OCI-LY1 (cell line): Measurements from ENCODE around the gene ZFP36L2.

Source experiments
- EZH2 ChIP-seq: fragments of 200-600 bp; sonication (generic), shearing (Covaris generic); IDR thresholded peaks from 2 replicates; pipeline ENCODE4 v1.8.0; 2017; ENCODE audit warnings: borderline replicate concordance, mixed run types, mild to moderate bottlenecking, antibody characterized with exemption, low read length, moderate library complexity, mixed read lengths
- TF ChIP-seq, protein P1 (sequence below): fragments of 200-600 bp; sonication (generic), shearing (Covaris generic); IDR thresholded peaks from 2 replicates; pipeline ENCODE4 v1.5.1; 2017; ENCODE audit warnings: mild to moderate bottlenecking, antibody characterized with exemption, low read length, moderate library complexity, mixed read lengths

DNA sequence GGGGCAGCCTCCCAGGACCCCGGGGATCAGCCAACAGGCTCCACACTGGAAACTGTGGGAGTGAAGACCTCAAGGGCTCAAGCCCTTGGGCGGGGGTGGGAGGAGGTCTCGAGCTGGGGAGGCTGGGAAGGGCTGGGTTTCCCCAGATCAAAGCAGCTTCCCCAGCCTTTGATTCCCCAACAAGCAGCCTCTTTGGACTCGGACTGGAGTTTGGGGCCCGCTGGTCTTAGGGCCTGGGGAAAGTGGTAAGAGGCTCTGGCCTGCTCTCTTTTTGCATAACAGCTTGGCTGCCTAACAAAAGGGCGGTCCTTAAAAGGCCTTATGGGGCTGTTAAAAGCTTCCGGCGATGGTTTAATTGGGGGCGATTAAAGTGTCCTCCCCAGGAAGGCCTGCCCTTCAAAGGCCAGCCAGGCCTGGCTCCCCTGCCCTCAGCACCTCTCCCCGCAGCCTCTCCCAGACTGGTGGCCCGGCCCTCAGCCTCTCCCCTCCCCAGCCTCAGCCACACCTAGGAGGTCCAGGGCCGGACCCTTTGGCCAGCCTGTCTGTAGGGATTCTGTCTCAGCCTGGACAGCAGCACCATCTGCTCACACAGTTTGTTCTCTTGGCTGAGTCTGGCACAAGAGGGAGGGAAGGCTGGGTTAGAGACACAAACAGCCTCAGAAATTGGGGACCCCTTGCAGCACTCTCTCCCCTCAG, 39.6 kb downstream of the ZFP36L2 start:
- TF ChIP-seq EZH2, result no peak
- TF ChIP-seq, protein P1, sequence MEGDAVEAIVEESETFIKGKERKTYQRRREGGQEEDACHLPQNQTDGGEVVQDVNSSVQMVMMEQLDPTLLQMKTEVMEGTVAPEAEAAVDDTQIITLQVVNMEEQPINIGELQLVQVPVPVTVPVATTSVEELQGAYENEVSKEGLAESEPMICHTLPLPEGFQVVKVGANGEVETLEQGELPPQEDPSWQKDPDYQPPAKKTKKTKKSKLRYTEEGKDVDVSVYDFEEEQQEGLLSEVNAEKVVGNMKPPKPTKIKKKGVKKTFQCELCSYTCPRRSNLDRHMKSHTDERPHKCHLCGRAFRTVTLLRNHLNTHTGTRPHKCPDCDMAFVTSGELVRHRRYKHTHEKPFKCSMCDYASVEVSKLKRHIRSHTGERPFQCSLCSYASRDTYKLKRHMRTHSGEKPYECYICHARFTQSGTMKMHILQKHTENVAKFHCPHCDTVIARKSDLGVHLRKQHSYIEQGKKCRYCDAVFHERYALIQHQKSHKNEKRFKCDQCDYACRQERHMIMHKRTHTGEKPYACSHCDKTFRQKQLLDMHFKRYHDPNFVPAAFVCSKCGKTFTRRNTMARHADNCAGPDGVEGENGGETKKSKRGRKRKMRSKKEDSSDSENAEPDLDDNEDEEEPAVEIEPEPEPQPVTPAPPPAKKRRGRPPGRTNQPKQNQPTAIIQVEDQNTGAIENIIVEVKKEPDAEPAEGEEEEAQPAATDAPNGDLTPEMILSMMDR, result no peak
